A673 (cell line): ENCODE results near the gene KCNN1.

Source experiments
- EZH2 ChIP-seq: fragments of 200-600 bp; sonication (generic); IDR thresholded peaks from 2 replicates; pipeline ENCODE4 v1.6.1; 2017; ENCODE audit warnings: borderline replicate concordance, low read depth, mild to moderate bottlenecking, mixed read lengths, antibody characterized with exemption, low read length; ENCODE audit not compliant: poor library complexity, severe bottlenecking
- TF ChIP-seq, protein P1 (sequence below): fragments of 300-800, 200-600 bp; sonication (generic); conservative IDR thresholded peaks from 2 replicates; pipeline ENCODE4 v1.5.1; 2017; ENCODE audit warnings: low read depth, mild to moderate bottlenecking, antibody characterized with exemption, low read length, moderate library complexity, mixed read lengths

DNA sequence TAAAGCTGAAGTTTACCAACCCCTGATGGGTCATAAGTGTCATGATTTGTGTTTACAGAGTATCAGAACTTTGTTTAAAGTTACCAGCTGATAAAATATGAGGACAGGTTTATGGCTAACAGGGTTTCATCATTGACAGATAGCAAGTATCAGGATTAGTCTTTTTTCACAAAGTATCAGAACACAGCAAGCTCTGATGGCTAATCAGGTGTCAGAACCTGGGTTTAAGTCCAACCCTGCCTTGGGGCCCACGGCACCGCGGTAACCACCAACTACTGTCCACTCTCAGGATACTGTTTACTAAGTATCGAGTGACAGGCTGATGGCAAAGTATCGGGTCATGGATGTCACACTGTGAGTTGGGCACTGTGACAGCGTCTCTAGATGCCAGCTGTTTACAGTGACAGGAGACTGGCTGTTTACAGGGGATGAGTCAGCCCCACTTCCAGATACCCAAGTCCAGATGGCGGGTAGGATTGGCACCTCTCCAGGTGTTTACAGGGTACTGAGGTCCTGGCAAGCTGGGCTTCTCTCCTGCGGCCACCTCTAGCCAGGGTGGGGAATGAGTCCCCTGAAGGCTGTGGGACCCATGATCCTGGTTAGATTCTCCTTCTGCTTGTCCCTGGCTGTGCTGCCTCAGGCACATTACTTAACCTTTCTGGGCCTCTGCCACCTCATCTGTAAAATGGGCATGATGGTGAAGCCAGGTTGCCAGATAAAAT lies 62.9 kb downstream of the KCNN1 start:
- TF ChIP-seq, protein P1, sequence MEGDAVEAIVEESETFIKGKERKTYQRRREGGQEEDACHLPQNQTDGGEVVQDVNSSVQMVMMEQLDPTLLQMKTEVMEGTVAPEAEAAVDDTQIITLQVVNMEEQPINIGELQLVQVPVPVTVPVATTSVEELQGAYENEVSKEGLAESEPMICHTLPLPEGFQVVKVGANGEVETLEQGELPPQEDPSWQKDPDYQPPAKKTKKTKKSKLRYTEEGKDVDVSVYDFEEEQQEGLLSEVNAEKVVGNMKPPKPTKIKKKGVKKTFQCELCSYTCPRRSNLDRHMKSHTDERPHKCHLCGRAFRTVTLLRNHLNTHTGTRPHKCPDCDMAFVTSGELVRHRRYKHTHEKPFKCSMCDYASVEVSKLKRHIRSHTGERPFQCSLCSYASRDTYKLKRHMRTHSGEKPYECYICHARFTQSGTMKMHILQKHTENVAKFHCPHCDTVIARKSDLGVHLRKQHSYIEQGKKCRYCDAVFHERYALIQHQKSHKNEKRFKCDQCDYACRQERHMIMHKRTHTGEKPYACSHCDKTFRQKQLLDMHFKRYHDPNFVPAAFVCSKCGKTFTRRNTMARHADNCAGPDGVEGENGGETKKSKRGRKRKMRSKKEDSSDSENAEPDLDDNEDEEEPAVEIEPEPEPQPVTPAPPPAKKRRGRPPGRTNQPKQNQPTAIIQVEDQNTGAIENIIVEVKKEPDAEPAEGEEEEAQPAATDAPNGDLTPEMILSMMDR = no peak
- TF ChIP-seq EZH2 = no peak
